Stimulated activated naive CD4-positive, alpha-beta T cell treated with Interleukin-2 at 50 U/mL for 16 hours (primary cell): ENCODE results near the gene IL10RA.
"Not testable (repeated sequence)": the region's sequence is repeated elsewhere in the genome, so short reads cannot be mapped to it uniquely, and the experiment has no call there.

ENCODE experiments used
- DNase-seq: peaks from one replicate; lab custom pipeline; 2025; lab: John Stamatoyannopoulos, UW

IL10RA gene

GRCh38 chr11:117961896-117962295 is 24.3 kb upstream of the IL10RA start:
- DNase-seq, result no peak

- DNase-seq, result no peak
Observed at GRCh38 chr11:117962826-117963225, 23.4 kb upstream of the IL10RA start.

GRCh38 chr11:117966908-117967307 is 19.3 kb upstream of the IL10RA start:
- DNase-seq, result no peak

GRCh38 chr11:117969160-117969991 is 16.8 kb upstream of the IL10RA start:
- no peak for DNase-seq

- DNase-seq, result peak; percentile 24
Observed at GRCh38 chr11:117970400-117971024, 15.7 kb upstream of the IL10RA start.

- DNase-seq, result no peak
Observed at GRCh38 chr11:117972044-117972443, 14.2 kb upstream of the IL10RA start.

GRCh38 chr11:117972629-117973502 is 13.3 kb upstream of the IL10RA start:
- no peak for DNase-seq

- DNase-seq, result no peak
Observed at GRCh38 chr11:117973503-117973860, 12.7 kb upstream of the IL10RA start.

- DNase-seq, result no peak
Observed at GRCh38 chr11:117976445-117976844, 9.7 kb upstream of the IL10RA start.

GRCh38 chr11:117977029-117977428 is 9.2 kb upstream of the IL10RA start:
- no peak for DNase-seq

GRCh38 chr11:117977612-117978264 is 8.5 kb upstream of the IL10RA start:
- DNase-seq, result not testable (repeated sequence)

- DNase-seq, result not testable (repeated sequence)
Observed at GRCh38 chr11:117978291-117978910, 7.8 kb upstream of the IL10RA start.

- no peak for DNase-seq
Observed at GRCh38 chr11:117978991-117979390, 7.2 kb upstream of the IL10RA start.

- DNase-seq, result no peak
Observed at GRCh38 chr11:117979481-117980211, 6.5 kb upstream of the IL10RA start.

GRCh38 chr11:117980280-117980679 is 5.9 kb upstream of the IL10RA start:
- DNase-seq, result no peak

GRCh38 chr11:117980720-117981119 is 5.5 kb upstream of the IL10RA start:
- DNase-seq, result no peak

GRCh38 chr11:117983163-117983475 is 3.1 kb upstream of the IL10RA start:
- DNase-seq, result no peak

GRCh38 chr11:117984476-117984875 is 1.7 kb upstream of the IL10RA start:
- DNase-seq, result no peak

- DNase-seq, result peak; percentile 78
Observed at GRCh38 chr11:117986981-117987574, 884 bp downstream of the IL10RA start.

- no peak for DNase-seq
Observed at GRCh38 chr11:117989351-117990102, 3.3 kb downstream of the IL10RA start.
